ENCODE measurements around the gene ANKRD13D.
A peak's percentile ranks its signal among the peaks of the same experiment; 100 is the strongest.
"Not testable (repeated sequence)": the region's sequence is repeated elsewhere in the genome, so short reads cannot be mapped to it uniquely, and the experiment has no call there.

The ANKRD13D gene

DNA sequence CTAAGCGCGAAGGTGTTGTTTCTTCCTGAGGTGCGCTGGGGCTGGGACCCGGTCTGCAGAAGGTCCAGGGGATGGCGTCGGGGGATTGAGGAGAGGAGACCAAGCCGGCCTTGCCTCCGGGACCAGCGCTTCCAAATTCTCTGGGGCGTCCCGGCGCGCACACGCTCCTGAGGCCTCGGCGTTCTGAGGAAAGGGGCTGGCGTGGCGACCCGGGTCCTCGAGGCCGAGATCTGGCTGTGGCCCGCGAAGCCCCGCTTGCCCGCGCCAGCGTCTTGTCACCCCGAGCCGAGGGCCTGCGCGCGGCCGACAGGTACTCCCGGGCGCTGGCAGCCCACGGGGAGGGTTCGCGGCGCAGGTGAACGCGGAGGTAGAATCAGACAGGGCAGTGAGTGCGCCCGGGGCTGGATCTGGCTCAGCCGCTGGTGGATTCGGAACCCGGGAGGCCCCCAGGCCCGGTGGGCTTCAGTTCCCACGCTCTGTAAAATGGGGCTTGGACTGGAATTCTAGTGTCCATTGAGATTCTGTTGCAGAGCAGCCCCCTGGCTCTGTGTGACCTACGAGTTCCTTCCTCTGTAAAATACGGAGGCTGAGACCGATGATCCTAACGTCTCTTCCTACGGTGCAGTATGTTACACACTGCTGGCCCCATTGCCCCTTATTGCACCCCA, 28.9 kb downstream of the ANKRD13D start:
- no peak for DNase-seq (ENCODE audit: low spot score)

DNA sequence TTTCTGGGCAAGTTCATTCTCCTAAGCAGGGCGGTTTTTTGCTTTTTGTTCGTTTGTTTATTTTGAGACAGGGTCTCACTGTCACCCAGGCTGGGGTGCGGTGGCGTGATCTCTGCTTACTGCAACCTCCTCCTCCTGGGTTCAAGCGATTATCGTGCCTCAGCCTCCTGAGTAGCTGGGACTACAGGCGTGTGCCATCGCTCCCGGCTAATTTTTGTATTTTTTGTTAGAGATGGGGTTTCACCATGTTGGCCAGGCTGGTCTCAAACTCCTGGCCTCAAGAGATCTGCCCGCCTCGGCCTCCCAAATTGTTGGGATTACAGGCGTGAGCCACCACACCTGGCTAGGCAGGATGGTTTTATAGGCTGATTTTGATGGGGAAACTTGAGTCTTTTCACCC, 29.8 kb downstream of the ANKRD13D start:
- DNase-seq (ENCODE audit: low spot score): not testable (repeated sequence)

DNA sequence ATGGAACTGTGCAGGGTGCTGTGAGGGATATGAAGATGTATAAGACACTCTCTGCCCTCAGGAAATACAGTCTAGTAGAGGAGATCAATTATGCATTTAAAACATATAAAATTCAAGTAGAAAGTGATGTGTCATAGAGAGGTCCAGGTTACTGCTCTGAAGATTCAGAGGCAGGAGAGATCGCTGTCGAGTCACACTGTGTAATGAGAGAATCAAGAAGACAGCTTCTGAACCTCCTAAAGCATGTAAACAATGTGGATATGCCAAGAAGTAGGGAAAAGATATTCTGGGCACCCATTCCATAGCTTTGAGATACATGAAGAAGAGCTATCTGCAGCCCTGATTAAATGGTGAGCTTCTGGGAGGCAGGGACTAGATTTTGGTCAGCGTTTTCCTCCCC, 30.9 kb downstream of the ANKRD13D start:
- no peak for DNase-seq (ENCODE audit: low spot score)

DNA sequence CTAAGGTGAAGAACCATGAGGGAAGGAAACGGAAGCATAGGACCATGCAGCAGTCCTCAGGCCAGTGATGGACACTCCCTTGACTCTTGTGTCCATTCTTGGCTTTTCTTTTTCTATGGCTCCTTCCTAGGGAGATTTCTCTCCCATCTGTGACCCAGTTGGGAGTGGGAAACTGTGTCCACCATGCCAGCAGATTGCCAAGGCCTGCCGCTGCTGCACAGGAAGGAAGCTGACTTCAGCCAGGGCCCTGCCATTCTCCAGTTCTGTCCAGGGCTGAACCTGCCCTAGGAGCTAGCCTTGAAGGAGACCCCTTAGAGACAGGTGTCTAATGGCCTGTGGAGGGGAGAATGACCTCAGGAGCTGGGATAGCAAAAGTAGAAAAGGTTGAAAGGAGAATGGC, 31.6 kb downstream of the ANKRD13D start:
- no peak for DNase-seq (ENCODE audit: low spot score)

DNA sequence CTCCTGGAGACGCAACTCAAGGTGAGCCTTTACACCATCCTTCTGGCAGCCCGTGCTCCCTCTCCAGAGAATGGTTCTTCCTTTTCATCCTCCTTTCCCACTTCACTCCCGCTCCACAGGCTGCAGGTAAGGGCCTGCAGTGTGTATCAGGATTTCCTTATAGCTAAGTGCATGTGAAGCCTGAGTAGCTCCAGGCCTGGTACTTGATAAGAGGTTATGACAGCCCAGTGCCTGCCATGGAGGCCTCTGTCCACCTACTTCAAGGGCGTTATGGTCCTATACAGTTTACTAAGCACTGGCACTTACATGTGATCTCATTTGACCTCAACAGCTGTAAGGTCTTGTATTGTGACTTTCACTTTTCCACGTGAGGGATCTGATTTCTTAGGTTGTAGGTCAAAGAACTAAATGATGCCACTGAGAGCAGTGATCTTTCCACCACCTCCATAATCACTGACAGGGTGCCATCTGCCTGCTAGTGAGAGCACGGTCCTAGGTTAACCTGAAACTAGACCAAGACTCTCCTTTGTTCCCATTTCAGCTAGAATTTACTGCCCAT, 32.3 kb downstream of the ANKRD13D start:
- DNase-seq (ENCODE audit: low spot score): no peak

DNA sequence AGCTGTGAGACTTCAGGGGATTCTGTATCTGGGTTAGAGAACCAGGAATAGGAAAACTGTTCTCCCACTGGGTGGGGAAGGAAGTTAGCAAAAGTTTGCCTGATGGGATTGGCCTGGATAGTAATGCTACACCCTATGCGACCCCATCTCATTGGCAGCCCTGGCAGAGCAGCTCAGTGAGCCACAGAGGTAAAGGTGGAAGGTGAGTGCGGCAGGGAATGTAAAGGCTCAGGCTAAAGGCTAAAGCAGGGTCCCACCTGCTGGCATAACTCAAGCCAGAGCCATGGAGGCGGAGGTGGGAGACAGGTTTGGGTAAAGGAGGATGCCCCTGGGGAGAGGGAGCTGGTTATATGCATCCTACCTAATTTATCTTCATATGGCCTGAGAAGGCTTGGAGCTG, 32.9 kb downstream of the ANKRD13D start:
- DNase-seq (ENCODE audit: low spot score): no peak

DNA sequence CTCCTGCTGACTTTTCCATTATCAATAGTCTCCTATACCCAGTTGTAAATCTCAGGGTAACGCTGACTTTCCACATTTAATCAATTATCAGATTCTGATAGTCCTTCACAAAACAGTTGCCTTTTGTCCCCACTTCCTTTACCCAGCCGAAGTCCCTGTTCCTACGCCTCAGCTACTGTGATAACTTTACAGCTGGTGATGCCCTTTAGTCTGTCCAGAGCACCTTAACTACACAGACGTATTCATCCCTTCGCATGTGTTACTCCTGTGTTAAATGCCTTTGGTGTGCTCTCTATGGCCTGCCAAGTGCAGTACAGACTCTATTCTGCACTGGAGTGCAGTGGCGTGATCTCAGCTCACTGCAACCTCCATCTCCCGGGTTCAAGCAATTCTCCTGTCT, 34.4 kb downstream of the ANKRD13D start:
- no peak for DNase-seq (ENCODE audit: low spot score)

DNA sequence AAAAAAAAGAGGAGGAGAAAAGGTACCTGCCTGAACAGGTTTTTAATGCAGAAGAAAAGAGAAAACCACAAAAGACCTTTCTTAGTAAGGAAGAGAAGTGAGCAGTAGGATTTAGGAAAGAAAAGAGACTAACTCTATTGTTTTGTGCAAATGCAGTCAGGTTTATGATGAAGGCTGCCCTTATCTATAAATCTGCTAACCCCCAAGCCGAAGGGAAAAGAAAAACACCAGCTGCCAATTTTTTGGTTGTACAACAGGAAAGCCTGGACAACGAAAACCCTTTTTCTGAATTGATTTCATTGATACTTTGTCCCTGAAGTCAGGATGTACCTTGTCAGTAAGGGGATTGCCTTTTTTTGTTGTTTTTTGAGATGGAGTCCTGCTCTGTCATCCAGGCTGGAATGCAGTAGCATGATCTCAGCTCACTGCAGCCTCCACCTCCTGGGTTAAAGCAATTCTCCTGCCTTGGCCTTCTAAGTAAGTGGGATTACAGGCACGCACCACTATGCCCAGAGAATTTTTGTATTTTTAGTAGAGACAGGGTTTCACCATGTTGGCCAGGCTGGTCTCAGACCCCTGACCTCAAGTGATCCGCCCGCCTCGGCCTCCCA, 43.1 kb downstream of the ANKRD13D start:
- DNase-seq (ENCODE audit: low spot score): no peak

DNA sequence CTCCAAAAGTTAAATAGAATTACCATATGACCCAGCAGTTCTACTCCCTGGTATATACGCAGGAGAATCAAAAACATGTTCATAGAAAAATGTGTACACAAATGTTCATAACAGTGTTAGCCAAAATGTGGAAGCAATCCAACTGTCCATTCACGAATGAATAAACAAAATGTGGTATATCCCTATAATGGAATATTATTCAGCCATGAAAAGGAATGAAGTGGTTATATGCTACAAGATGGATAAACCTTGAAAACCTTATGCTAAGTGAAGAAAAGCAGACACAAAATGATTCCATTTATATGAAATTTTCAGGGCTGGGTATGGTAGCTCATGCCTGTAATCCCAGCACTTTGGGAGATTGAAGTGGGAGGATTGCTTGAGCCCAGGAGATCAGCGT, 48.2 kb downstream of the ANKRD13D start:
- DNase-seq (ENCODE audit: low spot score): no peak

DNA sequence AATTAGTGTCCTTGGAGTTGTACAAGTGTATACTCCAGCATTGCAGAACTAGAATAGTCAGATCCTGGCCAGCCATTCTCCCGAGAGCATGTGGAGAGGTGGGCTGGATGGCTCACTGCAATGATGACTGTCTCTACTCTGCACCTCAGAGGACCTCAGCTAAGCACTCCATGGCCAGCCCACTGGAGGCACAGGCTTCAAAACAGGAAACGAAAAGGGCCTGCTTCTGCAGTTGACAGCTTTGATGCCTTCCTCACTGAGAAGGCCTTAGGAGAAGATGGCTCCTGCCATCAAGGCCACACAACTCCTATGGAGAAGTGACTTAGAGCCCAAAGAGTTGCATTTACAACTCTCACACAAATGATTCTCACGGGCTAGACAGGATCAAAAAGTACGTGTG, 55.2 kb downstream of the ANKRD13D start:
- no peak for DNase-seq (ENCODE audit: low spot score)

DNA sequence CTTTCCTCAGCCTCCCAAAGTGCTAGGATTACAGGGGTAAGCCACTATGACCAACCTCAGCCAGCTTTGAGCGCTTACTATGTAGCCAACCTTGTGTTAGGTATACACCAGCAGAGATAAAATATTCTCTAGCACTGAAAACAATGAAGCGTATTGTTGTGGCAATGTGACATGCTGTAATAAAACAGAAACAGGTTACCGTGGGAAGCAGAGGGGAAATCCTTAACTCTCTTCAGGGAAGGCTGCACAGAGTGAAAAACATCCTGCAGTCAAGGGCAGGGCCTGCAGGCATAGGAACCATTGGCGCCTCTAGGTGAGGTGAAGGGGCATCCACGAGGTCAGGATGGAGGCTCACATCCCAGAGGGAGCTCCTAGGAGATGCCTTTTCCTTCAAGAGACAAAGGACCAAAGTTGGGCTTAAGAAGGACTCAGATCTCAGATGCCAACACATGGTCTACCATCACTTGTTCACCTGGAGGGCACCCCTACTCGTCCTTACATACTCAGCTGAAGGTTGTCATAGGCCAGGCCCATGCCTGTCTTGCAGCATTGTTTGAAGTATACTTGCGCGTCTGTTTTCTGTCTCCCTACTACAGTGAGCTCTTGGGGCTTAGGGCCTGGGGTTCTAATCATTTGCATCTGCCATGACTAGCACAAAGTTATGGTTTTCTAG, 56.3 kb downstream of the ANKRD13D start:
- DNase-seq (ENCODE audit: low spot score): no peak

DNA sequence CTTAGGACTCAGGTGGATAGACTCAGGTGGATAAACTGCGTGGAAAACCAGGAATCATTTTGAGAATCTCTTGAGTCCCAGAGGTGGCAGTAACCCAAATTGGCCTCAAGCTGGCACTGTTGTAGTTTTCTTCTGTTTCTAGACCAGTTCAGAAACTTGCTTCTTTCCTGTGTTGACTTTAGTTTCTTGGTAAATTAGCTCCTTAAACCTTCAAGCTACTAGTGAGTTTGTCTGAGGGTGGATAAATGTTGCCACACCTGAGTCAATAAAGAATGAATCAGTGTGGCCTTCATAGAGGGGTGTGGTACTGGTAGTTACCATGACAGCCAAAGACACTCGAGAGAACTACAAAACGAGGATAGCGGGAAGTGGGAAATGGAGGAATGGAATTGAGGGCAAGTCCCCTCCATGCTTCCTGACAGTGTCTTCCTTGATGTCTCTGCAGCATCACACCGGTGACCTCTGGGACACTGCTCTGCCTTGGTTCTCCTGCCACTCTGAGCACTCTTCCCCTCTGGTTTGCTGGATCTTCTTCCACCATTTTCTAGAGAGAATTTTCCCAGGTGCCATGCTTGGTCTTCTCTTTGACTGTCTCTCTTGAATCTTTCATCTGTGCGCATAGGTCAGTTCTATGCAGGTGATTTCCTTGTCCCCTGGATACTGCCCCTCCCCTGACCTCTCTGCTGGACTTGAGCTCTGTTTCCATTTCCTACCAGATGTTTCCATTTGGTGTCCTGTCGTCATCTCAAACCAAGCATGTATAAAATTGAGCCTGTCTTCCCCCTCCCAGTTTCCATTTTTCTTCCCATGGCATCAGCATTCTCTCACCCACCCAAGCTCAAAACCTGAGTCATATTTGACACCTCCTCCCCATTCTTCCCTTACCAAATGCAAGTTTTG, 57.1 kb downstream of the ANKRD13D start:
- DNase-seq (ENCODE audit: low spot score): peak; percentile 83

DNA sequence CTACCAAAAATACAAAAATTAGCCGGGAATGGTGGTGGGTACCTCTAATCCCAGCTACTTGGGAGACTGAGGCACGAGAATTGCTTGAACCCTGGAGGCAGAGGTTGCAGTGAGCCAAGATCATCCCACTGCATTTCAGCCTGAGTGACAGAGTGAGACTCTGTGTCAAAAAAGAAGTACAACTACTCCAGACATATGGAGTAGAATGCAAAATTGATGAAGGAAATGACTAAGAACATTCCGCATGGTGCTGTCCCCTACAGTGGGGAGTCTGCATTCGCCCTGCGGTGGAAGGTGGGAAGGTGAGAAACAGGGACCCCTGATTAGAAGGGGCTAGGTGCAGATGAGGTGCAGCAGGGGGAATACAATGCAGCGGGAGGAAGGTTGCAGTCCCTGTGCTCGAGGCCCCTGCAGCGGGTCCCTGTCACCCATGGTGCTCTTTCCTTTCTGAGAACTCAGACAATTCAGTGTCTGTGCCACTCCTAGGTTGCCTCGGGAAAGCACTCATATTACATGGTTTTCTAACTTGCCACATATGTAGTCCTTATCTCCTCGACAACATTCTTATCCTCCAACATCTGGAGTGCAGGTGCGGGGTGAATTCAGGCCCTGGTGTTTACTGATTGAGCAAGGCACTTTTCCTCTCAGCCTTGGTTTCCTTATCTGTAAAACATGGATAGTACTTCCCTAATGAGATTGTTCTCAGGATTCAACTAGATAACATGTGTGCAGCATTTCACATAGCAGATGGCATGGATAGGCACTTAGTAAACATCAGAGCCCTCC, 59.1 kb downstream of the ANKRD13D start:
- no peak for DNase-seq (ENCODE audit: low spot score)

DNA sequence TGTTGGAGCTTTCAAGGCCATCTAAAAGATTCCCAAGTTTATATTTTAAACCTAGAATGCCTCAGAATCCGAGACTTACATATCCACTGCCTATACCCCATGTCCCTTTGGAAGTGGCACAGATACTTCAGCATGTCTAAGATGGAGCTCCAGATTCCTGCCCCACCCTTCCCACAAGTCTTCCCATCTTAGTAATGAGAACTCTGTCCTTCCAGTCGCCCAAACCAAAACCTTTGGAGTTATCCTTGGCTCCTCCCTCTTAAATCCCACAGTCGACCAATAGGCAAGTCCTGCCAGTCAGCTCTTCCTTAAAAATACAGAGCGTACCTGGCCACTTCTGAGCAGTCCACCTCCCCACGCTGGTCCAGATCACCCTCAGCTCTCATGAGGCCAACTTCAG, 59.9 kb downstream of the ANKRD13D start:
- DNase-seq (ENCODE audit: low spot score): no peak

DNA sequence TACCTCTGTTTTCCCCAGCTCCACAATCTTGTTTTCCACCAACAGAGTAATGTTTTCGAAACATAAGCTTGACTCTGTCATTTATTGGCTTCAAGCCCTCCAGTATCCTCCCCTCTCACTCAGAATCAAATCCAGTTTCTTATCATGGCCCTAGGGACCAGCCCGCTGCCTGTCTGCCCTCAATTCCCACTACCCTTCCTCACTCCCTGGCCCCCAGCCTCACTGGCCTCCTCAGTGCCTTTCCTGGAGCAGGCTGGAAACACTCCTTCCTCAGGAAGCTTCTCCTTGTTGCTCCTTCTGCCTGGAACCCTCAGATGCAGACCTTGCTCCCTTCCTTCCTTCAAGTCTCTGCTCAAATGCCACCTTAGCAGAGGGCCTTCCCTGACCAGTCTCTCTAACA, 60.4 kb downstream of the ANKRD13D start:
- DNase-seq (ENCODE audit: low spot score): no peak

DNA sequence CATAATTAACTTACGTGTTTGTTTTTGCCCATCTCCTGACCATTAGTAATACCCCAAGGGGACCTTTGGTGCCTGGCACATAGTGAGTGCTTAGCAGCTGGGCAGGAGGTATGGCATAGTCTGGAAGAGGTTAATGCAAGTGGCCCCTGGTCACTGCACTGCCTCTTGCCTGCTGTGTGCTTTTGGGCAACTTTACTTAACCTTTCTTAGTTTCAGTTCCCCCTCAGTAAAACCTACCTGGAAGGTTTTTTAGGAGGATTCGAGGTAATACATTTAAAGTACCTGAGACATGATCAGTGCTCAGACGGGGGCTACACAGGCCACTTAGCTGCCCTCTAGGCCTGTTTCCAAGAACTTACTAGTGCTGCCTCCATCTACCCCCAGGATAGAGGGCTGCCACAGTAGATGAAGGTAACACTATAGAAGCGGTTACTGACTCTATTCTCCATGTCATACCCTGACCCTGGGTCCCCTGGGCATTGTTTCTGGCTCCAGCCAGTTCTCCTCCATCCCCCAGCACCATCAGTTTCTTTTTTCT, 60.9 kb downstream of the ANKRD13D start:
- no peak for DNase-seq (ENCODE audit: low spot score)

DNA sequence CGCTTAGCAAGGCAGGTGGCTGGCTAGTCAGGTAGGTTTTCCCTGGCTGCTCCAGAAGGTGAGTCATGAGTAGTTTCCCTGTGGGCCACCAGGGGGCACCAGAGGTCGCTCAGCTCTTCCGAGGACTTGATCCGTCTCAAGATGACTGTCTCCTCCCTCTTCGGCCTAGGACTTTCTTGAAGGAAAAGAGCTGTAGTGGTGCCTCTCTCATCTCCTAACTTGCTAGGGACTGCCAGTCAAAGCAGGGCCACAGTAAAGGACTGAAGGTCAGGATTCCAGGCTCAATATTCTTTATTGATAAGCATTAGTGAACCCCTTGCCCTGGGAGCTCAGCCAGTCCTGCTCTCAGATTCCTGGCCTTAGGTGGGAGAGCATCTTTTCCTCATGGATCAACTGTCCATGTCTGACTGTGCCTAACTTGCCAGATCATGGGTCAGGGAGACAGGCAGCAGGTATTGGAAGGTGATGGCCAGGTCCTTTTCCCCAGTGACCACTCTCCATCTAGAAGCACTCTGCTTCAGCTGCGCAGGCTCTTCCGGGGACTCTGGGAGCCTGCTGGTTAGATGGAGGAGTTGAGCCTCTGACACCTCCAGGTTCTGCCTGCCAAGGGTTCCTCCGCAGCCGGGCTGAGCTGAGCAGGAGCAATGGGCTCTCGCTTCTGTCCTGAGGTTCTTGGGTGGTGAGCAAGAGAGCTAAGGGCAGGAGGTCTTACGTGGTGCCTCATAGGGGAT, 62.3 kb downstream of the ANKRD13D start:
- peak; percentile 91 for DNase-seq (ENCODE audit: low spot score)

Measured in LoVo (cell line).